Suprapubic skin (tissue), 4 donors: ENCODE data around the gene CERS6.

Source experiments
- EP300 ChIP-seq: sonication (generic); formaldehyde crosslinking; IDR thresholded peaks from one replicate; pipeline ENCODE4 v1.6.1; 2017; ENCODE audit warnings: antibody characterized with exemption
- POLR2A ChIP-seq, 2 donors: fragments of 450-650 bp; IDR thresholded peaks; one replicate each; pipeline ENCODE4 v1.6.1; 2017; ENCODE audit warnings: antibody characterized with exemption in 2 of 2, mild to moderate bottlenecking in 2 of 2, moderate library complexity in 2 of 2
- POLR2AphosphoS5 ChIP-seq, 3 donors: sonication (generic); formaldehyde crosslinking; IDR thresholded peaks; one replicate each; pipeline ENCODE4 v1.6.1; 2017; ENCODE audit warnings: antibody characterized with exemption in 3 of 3
- TF ChIP-seq, protein P1 (sequence below), 2 donors: fragments of 200-600 bp in 1 of 2; fragments of 450-650 bp in 1 of 2; sonication (generic) in 1 of 2; IDR thresholded peaks; one replicate each; pipeline ENCODE4 v1.5.1; 2016 to 2019; ENCODE audit warnings: antibody characterized with exemption in 2 of 2, mild to moderate bottlenecking in 1 of 2, moderate library complexity in 1 of 2

DNA sequence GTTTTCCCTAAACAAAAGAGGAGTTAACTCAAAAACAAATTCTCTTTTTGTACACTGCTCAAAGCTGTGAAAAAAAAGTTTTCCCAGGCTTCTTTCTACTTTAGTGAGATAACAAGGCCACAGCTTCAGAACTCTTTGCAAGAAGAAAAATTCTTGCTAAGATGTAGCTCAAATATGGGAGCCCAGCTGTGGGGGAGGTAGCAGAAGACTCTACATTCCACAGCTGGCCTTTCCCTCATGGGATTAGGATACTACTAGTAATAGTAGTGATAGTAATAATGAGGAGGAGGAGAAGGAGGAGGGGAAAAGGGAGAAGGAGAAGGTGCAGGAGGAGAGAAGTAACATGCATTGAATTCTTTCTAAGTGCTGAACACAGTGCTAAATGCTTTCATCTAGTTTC lies 19.2 kb upstream of the CERS6 start:
- TF ChIP-seq POLR2AphosphoS5 (IDR thresholded peaks at IDR 0.05), result no peak
- TF ChIP-seq, protein P1, sequence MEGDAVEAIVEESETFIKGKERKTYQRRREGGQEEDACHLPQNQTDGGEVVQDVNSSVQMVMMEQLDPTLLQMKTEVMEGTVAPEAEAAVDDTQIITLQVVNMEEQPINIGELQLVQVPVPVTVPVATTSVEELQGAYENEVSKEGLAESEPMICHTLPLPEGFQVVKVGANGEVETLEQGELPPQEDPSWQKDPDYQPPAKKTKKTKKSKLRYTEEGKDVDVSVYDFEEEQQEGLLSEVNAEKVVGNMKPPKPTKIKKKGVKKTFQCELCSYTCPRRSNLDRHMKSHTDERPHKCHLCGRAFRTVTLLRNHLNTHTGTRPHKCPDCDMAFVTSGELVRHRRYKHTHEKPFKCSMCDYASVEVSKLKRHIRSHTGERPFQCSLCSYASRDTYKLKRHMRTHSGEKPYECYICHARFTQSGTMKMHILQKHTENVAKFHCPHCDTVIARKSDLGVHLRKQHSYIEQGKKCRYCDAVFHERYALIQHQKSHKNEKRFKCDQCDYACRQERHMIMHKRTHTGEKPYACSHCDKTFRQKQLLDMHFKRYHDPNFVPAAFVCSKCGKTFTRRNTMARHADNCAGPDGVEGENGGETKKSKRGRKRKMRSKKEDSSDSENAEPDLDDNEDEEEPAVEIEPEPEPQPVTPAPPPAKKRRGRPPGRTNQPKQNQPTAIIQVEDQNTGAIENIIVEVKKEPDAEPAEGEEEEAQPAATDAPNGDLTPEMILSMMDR (IDR thresholded peaks at IDR 0.05), result no peak
- no peak for TF ChIP-seq EP300
- TF ChIP-seq POLR2A (IDR thresholded peaks at IDR 0.05), result no peak
